Upper lobe of left lung (tissue), 6 donors: ENCODE results near the gene DLG4. TPM values are rescaled to one million over a fixed set of nuclear protein-coding genes. Genes with fewer than 3 reads are reported as not detected.
A peak's percentile ranks its signal among the peaks of the same experiment; 100 is the strongest.

ENCODE experiments used
- ATAC-seq, 2 donors: fragments of 200-7000 bp; cut with Tn5 transposase; one replicate each; pipeline ENCODE4 v1.9.1; 2022; ENCODE audit warnings: mild to moderate bottlenecking in 2 of 2, moderate library complexity in 2 of 2; ENCODE audit not compliant: low FRiP score in 2 of 2
- DNase-seq, 2 donors: peaks; one replicate each; pipeline ENCODE4 v3.0.0-alpha.2; 2019 to 2020
- H3K27ac ChIP-seq, 4 donors: fragments of 200-600 bp; sonication (generic); one replicate each; pipeline ENCODE4 v1.5.1; 2016 to 2019
- H3K27me3 ChIP-seq, 4 donors: fragments of 200-600 bp; sonication (generic); one replicate each; pipeline ENCODE4 v1.5.1; 2017 to 2019
- H3K36me3 ChIP-seq, 4 donors: fragments of 200-600 bp; sonication (generic); one replicate each; pipeline ENCODE4 v1.5.1; 2016 to 2019
- H3K4me1 ChIP-seq, 4 donors: fragments of 200-600 bp; sonication (generic); one replicate each; pipeline ENCODE4 v1.5.1; 2018 to 2019
- H3K4me3 ChIP-seq, 4 donors: fragments of 200-600 bp; sonication (generic); one replicate each; pipeline ENCODE4 v1.5.1; 2017 to 2019; ENCODE audit warnings: mild to moderate bottlenecking in 2 of 4, moderate library complexity in 1 of 4
- H3K9me3 ChIP-seq, 4 donors: fragments of 200-600 bp; sonication (generic); one replicate each; pipeline ENCODE4 v1.5.1; 2018 to 2019
- CTCF ChIP-seq, 6 experiments: fragments of 450-650 bp in 4 of 6; fragments of 200-600 bp in 2 of 6; sonication (generic) in 2 of 6; IDR thresholded peaks; one replicate each; pipeline ENCODE4 v1.5.1; 2016 to 2019; ENCODE audit warnings: antibody characterized with exemption in 6 of 6
- EP300 ChIP-seq, 4 donors: sonication (generic); formaldehyde crosslinking; IDR thresholded peaks; one replicate each; pipeline ENCODE4 v1.5.1; 2017; ENCODE audit warnings: antibody characterized with exemption in 4 of 4, control low read depth in 2 of 4
- POLR2A ChIP-seq, 4 donors: fragments of 450-650 bp; IDR thresholded peaks; one replicate each; pipeline ENCODE4 v1.5.1; 2016 to 2017; ENCODE audit warnings: antibody characterized with exemption in 4 of 4, mild to moderate bottlenecking in 2 of 4
- POLR2AphosphoS5 ChIP-seq, 2 donors: sonication (generic); formaldehyde crosslinking; IDR thresholded peaks; one replicate each; pipeline ENCODE4 v1.5.1; 2017; ENCODE audit warnings: antibody characterized with exemption in 2 of 2
- WGBS, 2 donors: methylation state at CpG; one replicate each; pipeline ENCODE4 v1.1.5; 2017 to 2018; 5-methylcytosine and 5-hydroxymethylcytosine counted together
- total RNA-seq, 6 donors: library from RNA; depleted of rRNA in 4 of 6; stranded (reverse); fragments of >200 nt in 4 of 6; gene quantifications; one replicate each; pipeline versions ENCODE4 v1.1.0 to v1.2.1, GENCODE V29; 2016 to 2021
- donor health status: DM: no; HTN: no; CAD: no; lungs with moderate emphysema.
- donor health status: DM: no; HTN: yes; CAD: no; lungs with severe emphysema.

The DLG4 gene
- total RNA-seq, 6 donors from 2014 or later, result 10.5 to 32.5 (median 19.4) TPM

DNA sequence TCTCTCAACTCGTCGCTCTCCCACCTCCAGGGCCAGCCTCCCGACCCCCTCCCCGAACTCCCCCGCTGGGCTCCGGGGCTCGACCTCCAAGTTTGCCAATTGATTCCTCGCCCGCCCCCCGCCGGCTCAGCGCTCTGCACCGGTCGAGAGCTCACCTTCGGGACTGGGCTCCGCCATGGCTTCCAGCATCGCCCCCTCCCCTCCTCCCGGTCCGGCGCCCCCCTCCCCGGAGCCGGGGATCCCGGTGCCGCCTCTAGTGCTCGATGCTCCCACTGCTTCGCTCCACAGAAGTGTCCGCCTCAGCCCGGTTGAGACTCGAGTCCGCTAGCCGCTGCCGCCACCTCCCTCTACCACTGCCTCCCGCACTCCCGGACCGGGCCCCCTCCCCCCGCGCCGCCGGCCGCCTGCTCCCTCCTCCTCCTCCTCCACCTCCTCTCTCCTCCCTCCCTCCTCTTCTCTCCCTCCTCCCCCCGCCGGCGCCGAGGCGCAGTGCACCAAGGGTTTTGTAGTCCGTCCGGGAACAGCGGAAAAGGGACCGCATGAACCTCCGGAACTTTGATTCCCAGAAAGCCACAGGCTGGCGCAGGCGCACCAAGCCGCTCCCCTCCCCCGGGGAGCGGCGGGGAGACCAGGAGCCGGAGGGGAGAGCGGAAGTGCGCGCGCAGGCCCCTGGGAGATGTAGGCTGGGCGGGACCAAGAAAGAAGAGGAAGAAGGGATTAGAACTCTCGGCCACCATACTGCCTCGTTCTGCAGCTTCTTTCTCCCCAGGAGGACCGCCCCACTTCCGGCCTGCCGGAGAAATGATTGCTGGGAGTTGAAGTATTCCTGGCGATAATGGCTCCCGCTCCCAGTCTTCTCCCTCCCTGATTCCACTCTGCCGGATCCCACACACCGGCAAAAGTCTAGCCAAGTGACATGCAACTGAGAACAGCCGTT is 19.7 kb upstream of the DLG4 start, which contains the start of gene PHF23:
Gene PHF23 (minus strand): TSS at position 367 of the 937 bp plus-strand sequence. CDS start 178 bp downstream, at position 189.
- WGBS, 2 donors, result 0 to 2% methylated on average over 51 to 53 of the region's 72 CpGs
- H3K4me3 ChIP-seq, result peak within 1 kb of the TSS; percentile 80 to 99 (median 91)
- peak; percentile 84 to 93 for ATAC-seq
- H3K36me3 ChIP-seq, result peaks cover 0 to 36% (median 27%) of the 10 kb centered on the region in 4 donors
- H3K9me3 ChIP-seq, result no peaks in the 10 kb centered on the region
- H3K27ac ChIP-seq, result peak within 1 kb of the TSS; percentile 96 to 100 (median 97)
- H3K27me3 ChIP-seq, result no peaks in the 10 kb centered on the region
- H3K4me1 ChIP-seq, result peaks cover 26 to 55% (median 43%) of the 10 kb centered on the region in 4 donors
- peak; percentile 99 to 100 for DNase-seq
- TF ChIP-seq POLR2A (IDR thresholded peaks at IDR 0.05), result peak in 2 of 4 donors; percentile 32 to 71
- peak in 2 of 4 donors; percentile 51 to 52 for TF ChIP-seq EP300 (IDR thresholded peaks at IDR 0.05)
- peak; percentile 86 to 93 for TF ChIP-seq POLR2AphosphoS5 (IDR thresholded peaks at IDR 0.05)
- peak in 4 of 6 experiments; percentile 65 to 83 (median 70) for TF ChIP-seq CTCF (IDR thresholded peaks at IDR 0.05)

DNA sequence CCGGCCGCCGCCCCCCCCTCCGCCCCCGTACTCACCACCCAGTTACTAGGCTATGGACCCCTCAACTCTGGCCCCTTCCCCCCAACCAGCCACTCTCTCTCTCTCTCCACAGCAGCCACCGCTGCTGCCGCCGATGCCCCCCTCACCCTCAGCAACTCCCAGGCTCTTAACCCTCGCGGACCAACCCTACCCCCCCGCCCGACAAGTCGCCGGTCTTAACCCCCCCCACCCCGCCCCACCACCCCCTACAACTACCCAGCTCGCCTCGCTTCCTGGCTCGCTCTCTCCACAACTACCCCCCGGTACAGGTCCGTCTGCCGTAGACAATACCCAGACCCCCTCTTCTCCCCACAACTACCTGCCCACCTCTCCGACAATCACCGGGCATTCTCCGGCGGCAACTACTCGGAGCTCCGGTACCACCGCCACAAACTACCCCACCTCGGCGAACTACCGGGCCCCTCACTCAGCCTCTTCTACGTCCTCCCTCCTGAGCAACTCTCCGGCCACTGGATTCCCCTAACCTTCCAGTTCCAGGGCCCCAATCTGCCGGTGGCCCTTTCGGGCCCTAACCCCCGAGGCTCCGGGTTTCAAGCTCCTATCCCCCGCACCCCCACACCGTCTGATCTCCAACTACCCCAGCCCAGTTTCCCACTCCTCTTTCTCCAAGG is 18.9 kb upstream of the DLG4 start:
- Histone ChIP-seq H3K4me3 (peak overlapping the region; percentile 80 to 99 (median 91)), H3K9me3 (no peaks in the 10 kb centered on the region), H3K27ac (peak overlapping the region; percentile 90 to 98 (median 97)), H3K36me3 (peaks cover 0 to 29% (median 23%) of the 10 kb centered on the region in 4 donors), H3K4me1 (peaks cover 25 to 55% (median 43%) of the 10 kb centered on the region in 4 donors), H3K27me3 (no peaks in the 10 kb centered on the region)
- peak; percentile 33 to 54 for DNase-seq
- TF ChIP-seq POLR2AphosphoS5 (IDR thresholded peaks at IDR 0.05), result no peak
- no peak for TF ChIP-seq POLR2A (IDR thresholded peaks at IDR 0.05)
- no peak for TF ChIP-seq EP300 (IDR thresholded peaks at IDR 0.05)
- no peak for TF ChIP-seq CTCF (IDR thresholded peaks at IDR 0.05)
- no peak for ATAC-seq
- 0 to 1% methylated on average over 28 to 31 of the region's 39 CpGs for WGBS, 2 donors

DNA sequence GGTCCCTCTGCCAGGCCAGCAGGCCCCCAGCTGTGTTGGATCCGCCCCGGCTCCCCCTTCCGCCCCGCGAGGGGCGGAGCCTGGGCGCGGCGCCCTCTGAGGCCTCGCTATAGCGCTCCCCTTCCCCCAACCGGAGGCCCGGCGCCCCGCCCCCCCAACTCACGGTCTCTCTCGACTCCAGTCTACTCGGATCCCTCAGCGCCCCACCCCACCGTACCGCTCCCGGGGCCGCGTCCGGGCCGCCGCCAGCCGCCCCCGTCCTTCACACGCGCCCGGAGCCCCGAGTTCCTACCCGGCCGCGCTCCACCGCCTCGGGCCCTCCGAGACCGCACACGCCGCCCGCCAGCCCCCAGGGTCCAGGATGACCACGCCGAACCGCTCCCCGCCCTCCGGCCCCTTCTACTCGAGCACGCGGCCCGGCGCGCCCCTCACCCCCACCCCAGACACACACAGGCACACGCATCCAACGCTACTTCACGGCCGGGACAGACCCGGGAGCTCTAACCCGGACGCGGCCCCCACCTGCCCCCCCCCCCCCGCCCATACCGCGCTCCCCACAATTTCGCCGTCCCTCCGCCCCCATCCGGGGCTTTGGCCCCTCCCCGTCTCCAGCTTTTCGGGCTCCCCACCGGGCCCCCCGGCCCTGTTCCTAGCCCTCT is 18.3 kb upstream of the DLG4 start:
- H3K27ac ChIP-seq, result peak overlapping the region; percentile 90 to 98 (median 97)
- no peaks in the 10 kb centered on the region for H3K9me3 ChIP-seq
- H3K4me3 ChIP-seq, result peak overlapping the region; percentile 80 to 99 (median 91)
- no peaks in the 10 kb centered on the region for H3K27me3 ChIP-seq
- peak in 1 of 4 donors; percentile 16 for TF ChIP-seq POLR2A (IDR thresholded peaks at IDR 0.05)
- no peak for TF ChIP-seq POLR2AphosphoS5 (IDR thresholded peaks at IDR 0.05)
- H3K4me1 ChIP-seq, result peaks cover 29 to 56% (median 45%) of the 10 kb centered on the region in 4 donors
- ATAC-seq, result peak in 1 of 2 donors; percentile 36
- peak; percentile 90 to 97 for DNase-seq
- H3K36me3 ChIP-seq, result peaks cover 0 to 29% (median 23%) of the 10 kb centered on the region in 4 donors
- 2 to 3% methylated on average over 6 to 23 of the region's 73 CpGs for WGBS, 2 donors

DNA sequence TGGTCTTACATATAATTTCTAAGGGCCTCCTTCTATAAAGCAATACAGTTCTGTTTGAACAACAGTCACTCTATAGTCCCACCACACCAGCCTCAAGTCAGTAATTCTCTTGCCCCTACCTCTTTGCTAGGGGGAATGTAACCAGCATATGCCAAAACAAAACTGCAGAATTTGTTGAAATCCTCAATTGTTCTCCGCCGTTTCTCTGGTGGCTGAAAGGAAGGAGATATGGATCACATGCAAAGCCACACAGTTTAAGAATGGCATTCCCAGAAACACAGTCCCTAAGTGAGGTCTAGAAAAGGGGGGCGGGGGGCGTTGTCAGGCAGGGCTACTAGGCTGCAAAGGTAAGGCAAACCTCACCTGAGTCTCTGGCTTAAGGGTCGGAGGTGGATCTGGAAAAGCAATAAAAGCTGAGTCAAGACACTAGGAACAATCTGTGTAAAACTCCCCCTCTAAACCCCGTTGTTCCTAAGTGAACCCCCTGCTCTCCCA is 17.7 kb upstream of the DLG4 start:
- ATAC-seq (no peak), DNase-seq (no peak)
- Histone ChIP-seq H3K27ac (peak overlapping the region; percentile 90 to 98 (median 97)), H3K4me1 (peaks cover 35 to 61% (median 50%) of the 10 kb centered on the region in 4 donors), H3K4me3 (peak overlapping the region; percentile 80 to 99 (median 91)), H3K36me3 (peaks cover 0 to 29% (median 23%) of the 10 kb centered on the region in 4 donors), H3K9me3 (no peaks in the 10 kb centered on the region), H3K27me3 (no peaks in the 10 kb centered on the region)
- TF ChIP-seq POLR2A (IDR thresholded peaks at IDR 0.05) (no peak), EP300 (IDR thresholded peaks at IDR 0.05) (no peak), POLR2AphosphoS5 (IDR thresholded peaks at IDR 0.05) (no peak), CTCF (IDR thresholded peaks at IDR 0.05) (no peak)
- 23 to 28% methylated on average over 6 of the region's 6 CpGs for WGBS, 2 donors
